NCI-H1930 (cell line): ENCODE results near the gene SAMD4B.
A peak's percentile ranks its signal among the peaks of the same experiment; 100 is the strongest.
"Not testable (repeated sequence)": the region's sequence is repeated elsewhere in the genome, so short reads cannot be mapped to it uniquely, and the experiment has no call there.

Source experiments
- DNase-seq, 2 experiments: peaks; one replicate each; lab custom pipeline; 2025; lab: John Stamatoyannopoulos, UW

Gene SAMD4B

DNA sequence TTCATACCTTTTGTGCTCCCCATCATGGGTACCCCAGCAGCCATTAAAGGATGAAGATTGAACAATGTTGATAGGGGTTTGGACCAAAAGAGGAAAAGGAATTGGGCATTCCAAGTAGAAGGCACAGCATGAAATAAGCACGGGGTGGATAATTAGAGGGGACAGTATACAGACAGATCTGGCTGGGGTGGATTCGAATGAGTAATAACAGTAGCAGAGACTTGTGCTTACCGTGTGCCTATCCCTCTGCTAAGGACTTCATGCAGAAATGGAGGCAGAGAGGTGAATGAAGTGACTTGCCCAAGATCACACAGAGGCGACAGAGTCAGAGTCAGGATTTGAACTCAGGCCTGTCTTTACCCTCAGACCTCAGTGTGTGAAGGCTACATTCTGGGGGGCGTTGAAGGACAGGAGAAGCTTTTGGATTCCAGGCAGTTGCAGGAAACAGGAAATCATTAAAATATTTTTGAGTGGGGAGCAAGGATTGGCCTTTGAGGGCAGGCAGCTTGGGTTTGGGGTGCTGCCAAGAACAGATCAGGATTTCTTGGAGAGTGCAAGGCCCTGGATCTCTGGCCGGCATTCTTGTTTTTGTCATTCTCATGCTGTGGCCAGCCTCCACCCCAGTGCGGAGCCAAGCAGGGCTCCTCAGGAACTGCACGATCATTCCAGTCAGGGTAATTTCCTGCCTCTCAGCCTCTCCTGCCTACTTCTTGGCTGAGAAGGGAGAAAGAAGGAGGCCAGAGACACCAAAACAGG is 30.0 kb downstream of the SAMD4B start:
- DNase-seq, result no peak

DNA sequence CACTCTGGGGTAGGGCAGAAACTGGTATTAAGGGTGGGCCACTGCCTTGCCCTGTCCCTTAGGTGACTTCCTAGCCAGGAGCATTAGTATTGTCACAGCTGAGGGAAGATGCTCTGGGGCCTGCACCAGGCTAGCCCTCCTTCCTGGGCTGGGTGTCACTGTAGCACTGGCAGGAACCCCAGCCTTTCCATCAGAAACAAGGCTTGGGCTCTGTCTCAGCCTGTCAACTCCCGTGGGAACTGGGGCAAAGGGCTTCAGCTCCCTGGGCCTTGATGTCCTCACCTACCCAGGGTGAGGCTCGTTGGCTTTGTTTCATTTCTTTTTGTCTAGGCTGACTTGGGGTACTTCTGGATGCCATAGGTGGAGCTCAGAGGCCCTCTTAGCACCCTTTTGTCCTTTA is 30.7 kb downstream of the SAMD4B start:
- no peak for DNase-seq

DNA sequence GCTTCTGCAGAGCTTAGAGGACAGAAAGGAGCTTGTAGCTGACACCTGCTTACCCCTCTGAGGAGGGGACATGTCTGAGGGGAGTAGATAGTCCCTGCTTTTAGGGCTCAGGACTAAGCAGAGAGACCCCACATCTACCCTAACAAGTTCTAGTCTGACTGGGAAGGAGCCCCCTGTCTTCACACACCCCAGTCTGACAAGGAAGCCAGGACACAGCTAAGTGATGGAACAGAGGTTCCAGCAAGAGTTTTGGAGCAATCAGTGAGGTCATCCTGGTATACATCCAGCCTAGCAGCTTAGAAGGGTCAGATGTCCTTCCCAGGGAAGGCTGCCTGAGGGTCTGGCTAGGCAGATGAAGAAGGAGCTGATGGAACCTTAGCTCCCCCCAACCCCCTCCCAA is 33.7 kb downstream of the SAMD4B start:
- no peak for DNase-seq

DNA sequence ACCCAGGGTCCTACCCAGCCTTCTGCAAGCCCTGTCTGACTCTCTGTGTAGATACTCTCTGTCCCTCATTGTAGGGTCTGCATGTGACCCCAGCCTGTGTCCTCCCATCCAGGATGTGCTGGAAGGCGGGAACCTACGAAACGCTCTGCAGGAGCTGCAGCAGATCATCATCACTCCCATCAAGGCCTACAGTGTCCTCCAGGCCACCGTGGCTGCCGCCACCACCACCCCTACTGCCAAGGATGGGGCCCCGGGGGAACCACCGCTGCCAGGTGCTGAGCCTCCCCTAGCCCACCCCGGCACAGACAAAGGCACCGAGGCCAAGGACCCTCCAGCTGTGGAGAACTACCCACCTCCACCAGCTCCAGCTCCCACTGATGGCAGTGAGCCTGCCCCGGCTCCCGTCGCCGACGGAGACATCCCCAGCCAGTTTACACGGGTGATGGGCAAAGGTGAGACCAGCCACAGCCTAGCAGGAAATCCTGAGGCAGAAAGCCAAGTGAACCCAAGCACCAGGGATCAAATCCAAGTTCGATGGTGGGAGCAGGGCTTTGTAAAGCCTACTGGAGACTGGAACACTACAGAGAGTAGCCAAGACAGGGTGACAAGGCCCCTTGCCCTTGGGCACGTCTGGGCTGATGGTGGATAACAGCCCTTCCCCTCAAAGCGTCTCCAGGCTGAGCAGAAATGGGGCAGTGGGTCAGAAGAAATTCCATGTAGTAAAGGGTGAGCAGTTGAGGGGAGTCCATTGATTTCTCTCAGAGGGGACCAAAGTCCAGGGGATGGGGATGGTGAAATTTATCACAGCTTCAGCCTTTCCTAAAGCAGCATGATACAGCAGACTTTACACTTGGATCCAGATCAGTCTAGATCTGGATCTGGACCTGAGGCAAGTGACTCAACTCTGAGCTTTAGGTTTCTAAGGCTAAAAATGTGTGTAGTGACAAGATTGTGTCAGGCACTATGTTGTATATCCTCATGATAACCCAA is 35.4 kb downstream of the SAMD4B start:
- no peak for DNase-seq

DNA sequence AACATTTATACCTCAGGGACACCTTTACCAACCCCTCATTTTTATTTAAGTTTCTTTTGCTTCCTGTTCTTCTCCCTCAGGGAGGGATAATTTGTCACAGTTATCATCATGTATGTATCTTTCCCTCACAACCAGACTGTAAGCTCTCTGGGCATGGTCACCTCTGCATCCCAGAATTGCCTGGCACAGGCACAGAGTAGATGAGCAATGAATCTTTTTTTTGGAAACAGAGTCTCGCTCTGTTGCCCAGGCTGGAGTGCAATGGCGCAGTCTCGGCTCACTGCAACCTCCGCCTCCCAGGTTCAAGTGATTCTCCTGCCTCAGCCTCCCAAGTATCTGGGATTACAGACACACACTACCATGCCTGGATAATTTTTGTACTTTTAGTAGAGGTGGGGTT is 37.1 kb downstream of the SAMD4B start:
- DNase-seq, result not testable (repeated sequence)

DNA sequence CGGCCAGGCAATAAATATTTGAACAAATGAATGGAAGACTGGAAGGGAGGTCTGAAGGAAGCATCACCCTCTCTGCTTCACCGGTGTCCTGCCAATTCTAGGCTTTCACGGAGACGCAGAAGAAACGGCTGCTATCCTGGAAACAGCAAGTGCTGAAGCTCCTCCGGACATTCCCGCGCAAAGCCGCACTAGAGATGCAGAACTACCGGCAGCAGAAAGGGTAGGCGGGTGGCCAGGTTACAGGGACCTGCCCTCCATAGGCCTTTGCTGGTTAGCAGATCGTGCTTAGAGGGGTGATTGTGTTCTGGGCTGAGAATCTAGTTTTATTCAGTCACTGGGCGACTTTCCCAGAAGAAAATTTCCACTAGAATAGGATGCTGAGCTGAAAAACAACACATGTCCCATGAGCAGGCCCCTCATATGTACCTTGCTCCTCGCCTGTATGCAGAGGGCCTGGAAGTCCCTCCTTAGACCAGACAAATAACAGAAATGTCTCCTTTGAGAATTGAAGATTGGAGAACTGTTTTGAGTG is 37.7 kb downstream of the SAMD4B start:
- no peak for DNase-seq

DNA sequence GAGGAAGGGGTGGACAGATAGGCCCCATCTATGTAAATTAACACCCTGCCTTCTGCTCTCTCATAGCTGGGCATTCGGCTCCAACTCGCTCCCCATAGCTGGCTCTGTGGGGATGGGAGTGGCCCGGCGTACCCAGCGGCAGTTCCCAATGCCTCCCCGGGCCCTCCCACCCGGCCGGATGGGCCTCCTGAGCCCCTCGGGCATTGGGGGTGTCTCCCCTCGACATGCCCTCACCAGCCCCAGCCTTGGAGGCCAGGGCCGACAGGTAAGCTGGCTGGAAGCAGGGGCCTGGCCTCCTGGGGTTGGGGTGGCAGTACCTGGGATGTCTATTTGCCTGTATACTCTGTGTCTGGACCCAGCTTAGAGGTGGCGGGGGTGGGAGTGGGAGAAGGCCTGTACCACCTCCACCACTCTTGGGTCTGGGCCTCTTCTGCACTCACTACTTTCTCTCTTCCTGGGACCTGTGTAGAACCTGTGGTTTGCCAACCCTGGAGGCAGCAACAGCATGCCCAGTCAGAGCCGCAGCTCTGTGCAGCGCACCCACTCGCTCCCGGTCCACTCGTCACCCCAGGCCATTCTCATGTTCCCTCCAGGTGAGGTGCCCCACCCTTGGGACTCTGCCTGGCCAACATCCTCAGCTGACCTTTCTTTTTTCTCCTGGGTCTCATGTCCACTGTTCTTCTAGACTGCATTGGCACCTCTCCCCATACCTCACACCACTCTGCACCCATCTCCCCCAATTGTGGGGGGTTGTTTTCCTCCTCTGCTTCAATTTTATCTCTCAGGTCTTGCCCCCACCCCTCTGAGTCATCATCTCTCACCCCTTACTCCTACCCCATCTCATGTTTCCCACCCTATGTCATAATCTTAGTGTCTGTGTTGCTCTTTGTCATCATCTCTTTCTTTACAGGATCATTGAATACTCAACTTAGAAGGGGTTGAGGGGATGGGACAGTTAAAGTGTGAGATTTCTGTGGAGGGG is 38.6 kb downstream of the SAMD4B start:
- no peak for DNase-seq

DNA sequence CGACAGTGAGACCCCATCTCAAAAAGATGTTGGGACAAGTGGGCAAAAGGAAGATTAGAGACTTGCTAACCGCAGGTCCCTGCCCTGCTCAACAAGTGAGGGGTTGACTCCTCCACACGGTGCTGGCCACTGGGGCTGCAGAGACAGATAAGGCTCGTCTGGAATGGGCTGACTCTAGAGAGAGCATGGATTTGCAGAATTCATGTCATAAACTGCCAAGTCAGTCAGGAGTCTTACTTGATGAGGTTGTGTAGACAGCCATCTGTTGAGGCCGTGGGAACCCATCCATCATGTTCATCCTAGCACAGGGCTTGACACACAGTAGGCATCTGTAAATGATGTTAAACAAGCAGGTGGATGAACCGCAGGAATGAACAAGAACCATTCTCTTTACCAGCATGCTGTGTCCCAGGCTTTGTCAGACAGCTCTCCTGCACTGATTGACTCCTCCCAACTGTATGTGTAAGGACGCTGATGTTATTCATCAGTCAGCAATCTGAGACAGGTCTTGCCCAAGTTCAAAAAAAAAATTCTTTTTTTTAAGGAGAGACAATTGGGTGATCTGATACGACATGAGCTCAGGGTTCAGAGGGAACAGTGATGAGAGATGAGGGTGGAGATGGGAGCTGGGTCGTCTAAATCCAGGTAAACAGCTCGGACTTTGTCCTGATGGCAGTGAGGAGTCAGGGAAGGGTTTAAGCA is 39.8 kb downstream of the SAMD4B start:
- no peak for DNase-seq

DNA sequence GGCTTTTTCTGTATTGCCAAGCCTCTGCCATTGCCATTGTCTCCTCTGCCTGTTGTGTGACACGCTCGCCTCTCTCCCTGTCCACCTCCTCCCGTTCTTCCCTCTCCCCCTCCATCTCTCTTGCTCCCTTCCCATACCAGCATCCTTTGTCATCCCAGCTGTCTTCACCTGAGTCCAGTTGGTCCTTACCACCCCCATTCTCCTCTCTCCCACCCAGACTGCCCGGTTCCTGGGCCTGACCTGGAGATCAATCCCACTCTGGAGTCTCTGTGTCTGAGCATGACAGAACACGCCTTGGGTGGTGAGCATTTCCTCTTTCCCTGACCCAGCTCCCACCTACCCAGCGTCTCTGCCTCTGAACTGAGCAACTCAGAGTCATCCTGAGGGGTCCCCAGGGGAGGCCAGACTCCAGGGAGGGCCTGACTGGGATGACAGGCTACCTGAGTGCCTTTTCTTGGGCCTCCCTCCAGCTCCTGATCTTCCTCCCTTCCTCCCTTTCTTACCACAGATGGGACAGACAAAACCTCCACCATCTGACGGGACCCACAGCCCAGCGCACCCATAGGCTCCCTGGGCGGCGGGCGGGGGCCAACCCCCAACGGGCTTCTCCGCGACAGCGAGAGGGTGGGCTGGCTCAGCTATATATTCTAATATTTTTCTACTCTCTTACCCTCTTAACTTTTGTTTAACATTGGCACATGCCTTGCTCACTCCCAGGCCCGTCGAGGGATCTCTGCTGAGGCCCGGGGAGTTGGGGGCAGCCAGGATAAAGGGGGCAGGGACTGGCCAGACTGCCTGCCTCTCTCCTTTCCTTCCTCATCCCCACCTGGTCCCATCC is 41.0 kb downstream of the SAMD4B start:
- DNase-seq, result no peak

DNA sequence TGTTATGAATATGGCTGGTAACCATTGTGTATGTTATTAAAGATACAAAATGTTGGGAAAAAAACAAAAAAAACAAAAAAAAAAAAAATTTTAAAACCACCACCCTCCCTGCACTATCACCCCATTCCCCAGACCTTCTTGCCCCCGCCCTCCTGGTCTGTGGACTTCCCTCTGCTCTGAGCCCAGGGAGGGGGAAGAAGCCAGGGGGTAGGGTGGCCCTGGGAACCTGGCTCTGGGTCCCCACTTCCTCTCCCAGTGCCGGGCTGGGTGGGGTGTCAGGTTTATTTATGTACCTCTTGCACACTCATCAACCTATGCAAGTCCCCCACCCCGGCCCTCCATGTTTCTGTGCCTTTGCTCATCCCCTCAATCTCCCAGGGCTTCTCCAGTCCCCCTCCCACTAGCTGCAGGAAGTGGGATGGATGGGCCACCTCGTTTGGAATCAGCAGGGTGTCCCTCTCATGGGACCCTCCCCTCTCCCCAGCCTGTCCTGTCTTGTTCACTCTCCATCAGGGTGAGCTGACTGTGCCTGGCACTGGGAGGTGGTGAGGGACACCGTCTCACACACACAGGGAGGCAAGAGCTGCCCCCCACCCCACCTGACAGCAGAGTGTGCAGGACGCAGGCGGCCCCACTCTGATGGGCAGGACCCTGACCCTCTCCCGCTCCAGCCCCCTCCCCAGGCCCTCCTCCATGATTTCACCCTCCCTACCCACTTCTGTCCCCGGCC is 42.8 kb downstream of the SAMD4B start:
- no peak for DNase-seq

DNA sequence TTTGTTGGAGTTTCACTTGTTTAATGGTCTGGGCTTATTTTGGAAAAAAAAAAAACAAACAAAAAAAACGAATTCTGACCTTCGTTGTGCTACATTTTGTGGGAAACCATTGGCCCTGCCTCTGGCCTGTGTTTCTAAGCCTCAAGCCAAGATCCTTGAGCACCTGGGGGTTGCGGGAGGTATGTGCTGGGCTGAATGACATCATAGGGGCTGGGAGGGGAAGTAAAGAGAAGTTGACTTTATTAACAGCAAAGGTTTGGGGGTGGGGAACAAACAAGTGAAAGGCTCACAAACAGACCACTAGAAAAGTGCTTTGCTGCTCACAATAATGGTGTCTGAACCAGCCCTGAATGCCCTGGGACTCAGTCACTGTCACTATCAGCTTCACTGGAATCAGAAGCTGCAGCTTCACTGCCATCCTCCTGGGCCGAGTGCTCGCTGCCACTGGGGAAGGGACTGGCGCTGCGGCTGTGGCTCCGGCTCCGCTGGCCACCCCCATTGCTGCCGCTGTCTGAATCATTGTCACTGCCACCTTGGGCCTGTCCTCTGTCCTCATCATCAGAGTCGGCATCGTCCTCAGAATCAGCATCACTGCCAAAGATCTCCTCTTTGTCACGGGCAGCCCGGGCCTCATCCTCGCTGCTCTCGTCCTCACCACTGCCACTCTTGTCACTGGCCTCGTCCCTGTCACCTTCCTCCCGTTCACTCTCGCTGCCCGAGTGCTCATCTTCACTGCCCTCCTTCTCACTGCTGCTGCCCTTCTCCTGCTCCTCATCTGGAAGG is 43.6 kb downstream of the SAMD4B start:
- no peak for DNase-seq

DNA sequence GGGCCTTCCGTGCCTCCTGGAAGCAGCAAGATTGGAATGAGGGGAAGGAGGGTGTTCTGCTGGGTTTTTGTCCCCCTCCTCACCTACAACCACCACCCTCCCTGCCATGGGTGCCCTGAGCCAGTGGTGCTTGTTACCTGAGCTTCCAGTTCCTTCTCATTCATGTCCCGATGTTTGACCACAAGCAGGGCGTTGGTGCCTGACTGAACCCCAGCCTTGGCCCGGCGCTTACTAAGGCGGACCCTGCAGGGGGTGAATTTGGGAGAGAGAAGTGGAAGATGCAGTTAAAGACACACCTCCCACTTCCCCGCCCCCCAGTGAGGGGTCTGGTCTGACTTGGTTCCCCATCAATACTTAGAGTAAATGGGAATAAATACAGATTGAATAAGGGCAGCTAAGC is 44.3 kb downstream of the SAMD4B start:
- no peak for DNase-seq

DNA sequence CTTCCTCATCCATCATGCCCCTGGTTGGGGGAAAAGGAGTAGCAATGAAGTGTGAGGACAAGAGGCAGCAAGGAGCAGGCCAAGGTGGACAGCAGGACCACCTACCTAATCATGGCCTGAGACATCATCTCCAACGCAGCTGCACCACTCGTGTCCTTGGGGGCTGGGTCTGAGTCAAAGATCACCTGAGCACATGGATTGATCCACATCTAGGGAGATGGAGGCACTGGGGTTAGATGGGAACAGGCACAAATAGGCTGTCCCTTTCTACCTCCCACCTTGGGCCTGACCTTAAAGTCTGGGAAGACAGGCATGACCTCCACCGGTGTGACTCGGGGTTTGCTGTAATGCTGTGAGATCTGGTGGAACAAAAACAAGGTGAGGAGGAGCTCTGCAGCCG is 46.4 kb downstream of the SAMD4B start:
- DNase-seq, result no peak

DNA sequence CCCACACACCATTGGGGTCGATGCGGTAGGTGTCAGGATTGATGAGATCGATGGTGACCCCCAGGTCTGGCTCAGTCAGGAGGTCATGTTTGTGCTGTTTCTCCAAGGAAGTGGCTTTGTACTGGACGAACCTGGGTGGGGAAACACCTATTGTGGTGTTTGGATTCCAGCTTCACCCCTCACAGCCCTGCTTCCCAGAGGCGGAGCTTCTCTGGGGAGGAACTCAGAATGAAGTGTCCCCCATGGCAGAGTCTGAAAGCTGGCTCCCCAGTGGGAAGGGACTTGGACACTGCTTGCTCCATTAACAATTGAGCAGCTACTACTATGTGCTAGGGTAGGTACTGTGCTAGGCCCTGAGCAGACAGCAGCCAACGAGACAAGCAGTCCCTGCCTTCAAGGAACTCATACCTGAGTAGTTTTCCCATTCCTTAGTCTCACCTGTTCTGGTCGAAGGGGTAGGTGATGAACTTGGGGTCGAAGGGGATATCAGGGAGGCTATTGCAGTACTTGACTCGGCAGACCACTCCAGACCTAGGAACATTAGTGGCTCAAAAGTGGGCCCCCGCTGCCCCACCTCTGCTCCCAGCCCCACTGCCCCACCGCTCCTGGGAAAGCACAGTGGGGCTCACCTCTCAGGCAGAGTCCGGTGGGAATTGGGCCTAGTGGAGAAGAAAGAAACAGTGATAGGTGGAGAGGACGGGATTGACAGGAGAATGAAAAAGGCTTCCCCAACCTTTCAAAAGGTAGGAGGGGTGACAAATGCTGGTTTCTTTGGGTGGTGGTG is 47.6 kb downstream of the SAMD4B start:
- no peak for DNase-seq

DNA sequence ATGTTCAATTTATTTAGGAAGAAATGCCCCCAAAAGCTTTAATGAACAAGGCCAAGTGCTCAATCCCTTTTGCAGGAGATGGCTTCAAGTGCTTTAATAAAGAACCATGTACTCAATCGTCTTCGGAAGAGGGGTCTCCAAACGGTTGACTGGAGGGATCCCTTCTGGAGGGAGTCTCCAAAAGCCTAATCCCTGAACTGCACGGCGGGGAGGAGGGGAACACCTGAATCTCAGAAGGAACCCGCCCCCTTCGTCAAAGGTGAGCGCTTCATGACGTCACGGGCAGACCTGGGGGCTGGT is 48.2 kb downstream of the SAMD4B start:
- DNase-seq, result no peak

DNA sequence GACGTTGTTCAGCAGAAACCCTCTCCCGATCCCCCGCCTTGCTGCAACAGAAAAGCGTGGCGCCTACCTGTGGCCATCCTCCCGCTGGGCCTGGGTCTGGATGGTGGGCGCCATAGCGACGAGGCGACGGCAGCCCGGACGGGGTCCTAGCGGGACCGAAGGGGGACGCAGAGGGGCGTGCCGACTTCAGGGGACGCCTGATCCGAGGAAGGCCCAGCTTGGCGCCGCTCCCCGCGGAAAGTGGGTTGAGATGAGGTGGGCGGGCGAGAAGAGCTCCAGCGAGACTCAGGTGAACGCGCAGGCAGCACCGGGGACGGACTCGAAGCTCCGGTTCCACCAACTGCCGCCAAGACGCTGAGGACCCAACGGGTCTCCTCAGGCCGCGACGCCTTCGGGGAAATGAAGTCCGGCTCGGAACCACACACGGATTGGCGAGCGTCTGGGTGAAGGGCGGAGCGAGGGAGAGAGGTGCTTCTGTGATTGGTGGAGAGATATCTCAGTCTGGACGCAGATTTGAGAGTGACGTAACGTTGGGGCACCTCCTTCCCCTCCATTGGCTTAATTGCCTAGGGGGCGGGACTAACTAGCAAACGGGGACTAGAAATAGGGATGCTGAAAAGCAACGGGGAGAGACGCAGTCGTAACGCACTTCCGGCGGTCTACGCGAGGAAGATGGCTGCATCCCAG is 48.7 kb downstream of the SAMD4B start, which contains the start of the genes MED29 and PAF1:
TSS of gene MED29 (plus strand) at position 628 of the 687 bp plus-strand sequence. CDS start at position 673, 45 bp downstream.
TSS of gene PAF1 (minus strand) at position 356 of the 687 bp plus-strand sequence. CDS start at position 114, 242 bp downstream.
- peak; percentile 100 for DNase-seq
